PFSK-1 (cell line): Measurements from ENCODE around the gene EXD3.

Experiments used
- FOXP2 ChIP-seq: optimal IDR thresholded peaks from 2 replicates; pipeline ENCODE3; 2011; ENCODE audit warnings: borderline replicate concordance, control low read depth, inconsistent platforms; ENCODE audit not compliant: insufficient read depth; ENCODE audit errors: extremely low read length, extremely low read depth
- POLR2AphosphoS5 ChIP-seq: IDR thresholded peaks from 2 replicates; pipeline ENCODE4 v1.6.1; 2012; ENCODE audit warnings: low read depth, mild to moderate bottlenecking, control low read depth, low read length, moderate library complexity
- REST ChIP-seq, 2 experiments: IDR thresholded peaks; 2 replicates each; pipeline versions ENCODE4 v1.6.1 to v1.8.0; 2011 to 2012; ENCODE audit warnings: low read depth in 2 of 2, low read length in 2 of 2, control low read depth in 1 of 2, inconsistent platforms in 1 of 2, mild to moderate bottlenecking in 1 of 2, moderate library complexity in 1 of 2; ENCODE audit not compliant: insufficient read depth in 1 of 2
- SIN3A ChIP-seq: IDR thresholded peaks from 2 replicates; pipeline ENCODE4 v1.6.1; 2012; ENCODE audit warnings: mild to moderate bottlenecking, low read length, moderate library complexity, borderline replicate concordance; ENCODE audit not compliant: insufficient read depth
- TAF1 ChIP-seq: IDR thresholded peaks from 2 replicates; pipeline ENCODE4 v1.6.1; 2012; ENCODE audit warnings: low read length, control low read depth, borderline replicate concordance; ENCODE audit not compliant: insufficient read depth

The EXD3 gene

GRCh38 chr9:137445930-137446431 is 23.0 kb upstream of the EXD3 start:
- TF ChIP-seq REST (IDR thresholded peaks at IDR 0.05; ENCODE audit: insufficient read depth in 1 of 2, low read depth in 2 of 2, low read length in 2 of 2) (no peak), SIN3A (no peak), POLR2AphosphoS5 (no peak), FOXP2 (no peak), TAF1 (no peak)

GRCh38 chr9:137445275-137445807 is 22.4 kb upstream of the EXD3 start:
- TF ChIP-seq POLR2AphosphoS5 = no peak
- TF ChIP-seq SIN3A = no peak
- no peak for TF ChIP-seq REST (IDR thresholded peaks at IDR 0.05; ENCODE audit: insufficient read depth in 1 of 2, low read depth in 2 of 2, low read length in 2 of 2)
- no peak for TF ChIP-seq FOXP2
- no peak for TF ChIP-seq TAF1

GRCh38 chr9:137444106-137444790 is 21.3 kb upstream of the EXD3 start:
- no peak for TF ChIP-seq REST (IDR thresholded peaks at IDR 0.05; ENCODE audit: insufficient read depth in 1 of 2, low read depth in 2 of 2, low read length in 2 of 2)
- no peak for TF ChIP-seq FOXP2
- TF ChIP-seq TAF1 = no peak
- no peak for TF ChIP-seq POLR2AphosphoS5
- TF ChIP-seq SIN3A = no peak

GRCh38 chr9:137441935-137442321 is 19.0 kb upstream of the EXD3 start:
- TF ChIP-seq REST (IDR thresholded peaks at IDR 0.05; ENCODE audit: insufficient read depth in 1 of 2, low read depth in 2 of 2, low read length in 2 of 2) (no peak), SIN3A (no peak), FOXP2 (no peak), TAF1 (no peak)
